Mesenchymal stem cell (in vitro differentiated cells and primary cell): ENCODE results near the gene POF1B.
"Not testable (repeated sequence)": the region's sequence is repeated elsewhere in the genome, so short reads cannot be mapped to it uniquely, and the experiment has no call there.

Experiments
- DNase-seq: peaks from one replicate; pipeline ENCODE4 v3.0.0-alpha.2; 2013
- H2AFZ ChIP-seq: one replicate; pipeline ENCODE4 v1.6.1; 2013; ENCODE audit warnings: low read depth, mild to moderate bottlenecking, control low read depth, inconsistent platforms, low read length, moderate library complexity
- H2AK5ac ChIP-seq: 2 replicates; pipeline ENCODE4 v1.6.1; 2013; ENCODE audit warnings: low read length, moderate library complexity, mild to moderate bottlenecking, inconsistent platforms; ENCODE audit not compliant: severe bottlenecking
- H2BK120ac ChIP-seq: one replicate; pipeline ENCODE4 v1.6.1; 2013; ENCODE audit warnings: low read depth, mild to moderate bottlenecking, inconsistent platforms, low read length, moderate library complexity
- H2BK12ac ChIP-seq, 2 experiments: one replicate each; pipeline ENCODE4 v1.6.1; 2013; ENCODE audit warnings: inconsistent platforms in 2 of 2, low read length in 2 of 2, mild to moderate bottlenecking in 2 of 2, moderate library complexity in 2 of 2, control low read depth in 1 of 2
- H2BK15ac ChIP-seq: one replicate; pipeline ENCODE4 v1.6.1; 2013; ENCODE audit warnings: mild to moderate bottlenecking, low read depth, inconsistent platforms; ENCODE audit not compliant: poor library complexity, severe bottlenecking
- H2BK5ac ChIP-seq: 2 replicates; pipeline ENCODE4 v1.6.1; 2013; ENCODE audit warnings: low read depth, mild to moderate bottlenecking, low read length, control low read depth, inconsistent platforms; ENCODE audit not compliant: poor library complexity, severe bottlenecking
- H3K14ac ChIP-seq, 2 experiments: one replicate each; pipeline ENCODE4 v1.6.1; 2013; ENCODE audit warnings: inconsistent platforms in 2 of 2, low read length in 2 of 2, control low read depth in 1 of 2, mild to moderate bottlenecking in 1 of 2, moderate library complexity in 1 of 2
- H3K18ac ChIP-seq, 2 experiments: one replicate each; pipeline ENCODE4 v1.6.1; 2013; ENCODE audit warnings: inconsistent platforms in 2 of 2, low read length in 2 of 2, control low read depth in 1 of 2, low read depth in 1 of 2, mild to moderate bottlenecking in 1 of 2
- H3K23ac ChIP-seq, 2 experiments: one replicate each; pipeline ENCODE4 v1.6.1; 2013; ENCODE audit warnings: inconsistent platforms in 2 of 2, low read length in 2 of 2, mild to moderate bottlenecking in 2 of 2, moderate library complexity in 2 of 2, control low read depth in 1 of 2
- H3K27ac ChIP-seq: 2 replicates; pipeline ENCODE4 v1.5.1; 2013; ENCODE audit warnings: mild to moderate bottlenecking, moderate library complexity, low read length, control low read depth, inconsistent platforms; ENCODE audit not compliant: poor library complexity, severe bottlenecking
- H3K27me3 ChIP-seq, 2 experiments: 2 replicates each; pipeline versions ENCODE4 v1.6.1 to v1.7.0; 2013; ENCODE audit warnings: low read length in 2 of 2, mild to moderate bottlenecking in 2 of 2, moderate library complexity in 2 of 2, control low read depth in 1 of 2, inconsistent platforms in 1 of 2; ENCODE audit not compliant: control insufficient read depth in 1 of 2, insufficient read depth in 1 of 2
- H3K36me3 ChIP-seq, 2 experiments: 2 replicates each; pipeline versions ENCODE4 v1.6.1 to v1.7.0; 2013; ENCODE audit warnings: low read length in 2 of 2, control low read depth in 1 of 2, inconsistent platforms in 1 of 2, low read depth in 1 of 2, mild to moderate bottlenecking in 1 of 2; ENCODE audit not compliant: insufficient read depth in 2 of 2, control insufficient read depth in 1 of 2
- H3K4ac ChIP-seq, 2 experiments: one replicate each; pipeline ENCODE4 v1.6.1; 2013; ENCODE audit warnings: inconsistent platforms in 2 of 2, low read length in 2 of 2, mild to moderate bottlenecking in 2 of 2, moderate library complexity in 2 of 2, control low read depth in 1 of 2, low read depth in 1 of 2
- H3K4me1 ChIP-seq: 2 replicates; pipeline ENCODE4 v1.6.1; 2013; ENCODE audit warnings: low read depth, low read length, control low read depth; ENCODE audit not compliant: control insufficient read depth, insufficient read depth
- H3K4me2 ChIP-seq: 2 replicates; pipeline ENCODE4 v1.6.1; 2013; ENCODE audit warnings: low read length, mild to moderate bottlenecking, inconsistent platforms; ENCODE audit not compliant: poor library complexity, severe bottlenecking
- H3K4me3 ChIP-seq, 2 experiments: 2 replicates each; pipeline versions ENCODE4 v1.5.1 to v1.7.0; 2013; ENCODE audit warnings: low read length in 2 of 2, mild to moderate bottlenecking in 2 of 2, control low read depth in 1 of 2, low read depth in 1 of 2; ENCODE audit not compliant: insufficient read depth in 1 of 2
- H3K79me1 ChIP-seq: replicated peaks from 2 replicates; pipeline ENCODE4 v1.6.1; 2013; ENCODE audit warnings: mild to moderate bottlenecking, control low read depth, low read length, inconsistent platforms; ENCODE audit not compliant: poor library complexity, severe bottlenecking
- H3K9ac ChIP-seq: 2 replicates; pipeline ENCODE4 v1.7.0; 2013; ENCODE audit warnings: mild to moderate bottlenecking, low read length, moderate library complexity
- H3K9me3 ChIP-seq: 2 replicates; pipeline ENCODE4 v1.7.0; 2013; ENCODE audit warnings: mild to moderate bottlenecking, low read length; ENCODE audit not compliant: control insufficient read depth
- H4K8ac ChIP-seq: one replicate; pipeline ENCODE4 v1.6.1; 2013; ENCODE audit warnings: inconsistent platforms, mild to moderate bottlenecking, low read length, moderate library complexity
- H4K91ac ChIP-seq: one replicate; pipeline ENCODE4 v1.6.1; 2013; ENCODE audit warnings: mild to moderate bottlenecking, low read length, inconsistent platforms
- WGBS: methylation state at CpG from one replicate; pipeline ENCODE4 v1.1.7; 2013; ENCODE audit warnings: mixed read lengths; 5-methylcytosine and 5-hydroxymethylcytosine counted together

Gene POF1B

GRCh38 chrX:85326234-85327059 lies 53.0 kb downstream of the POF1B start:
- Histone ChIP-seq H3K14ac (no peak overlapping the region), H3K79me1 (no peaks in the 10 kb centered on the region), H2BK120ac (no peak overlapping the region), H3K4me1 (no peaks in the 10 kb centered on the region), H2AFZ (no peak overlapping the region), H3K9ac (no peak overlapping the region), H3K4me2 (no peak overlapping the region), H3K36me3 (no peaks in the 10 kb centered on the region), H2AK5ac (no peak overlapping the region), H3K18ac (no peak overlapping the region), H3K23ac (no peak overlapping the region), H2BK12ac (no peak overlapping the region), H2BK5ac (no peak overlapping the region), H2BK15ac (no peak overlapping the region), H3K27me3 (no peaks in the 10 kb centered on the region), H4K91ac (no peak overlapping the region), H3K27ac (no peak overlapping the region), H3K9me3 (no peaks in the 10 kb centered on the region), H3K4me3 (no peak overlapping the region), H4K8ac (no peak overlapping the region), H3K4ac (no peak overlapping the region)
- no peak for DNase-seq
- WGBS, result 92% methylated on average over 24 of the region's 29 CpGs

- H2BK12ac ChIP-seq, DNase-seq, H2AK5ac ChIP-seq, H2BK5ac ChIP-seq, H3K27ac ChIP-seq, H3K36me3 ChIP-seq, H3K9me3 ChIP-seq, H2BK15ac ChIP-seq, H3K79me1 ChIP-seq, H4K8ac ChIP-seq, H4K91ac ChIP-seq, H2BK120ac ChIP-seq, H3K9ac ChIP-seq, H3K18ac ChIP-seq, H3K4me2 ChIP-seq, H3K4me3 ChIP-seq, H3K4ac ChIP-seq, H2AFZ ChIP-seq, H3K27me3 ChIP-seq, H3K23ac ChIP-seq, H3K14ac ChIP-seq, H3K4me1 ChIP-seq: not testable (repeated sequence)
- WGBS, result 100% methylated on average over 1 of the region's 2 CpGs
Measured at GRCh38 chrX:85311348-85311747, 68.1 kb downstream of the POF1B start.

- H2BK12ac ChIP-seq, result no peak overlapping the region
- WGBS, result 100% methylated on average over 1 of the region's 2 CpGs
- no peak overlapping the region for H3K9ac ChIP-seq
- no peak overlapping the region for H3K23ac ChIP-seq
- no peak overlapping the region for H2AFZ ChIP-seq
- H3K79me1 ChIP-seq, result no peaks in the 10 kb centered on the region
- H3K18ac ChIP-seq, result no peak overlapping the region
- no peak overlapping the region for H3K4me3 ChIP-seq
- no peak overlapping the region for H3K4ac ChIP-seq
- no peak overlapping the region for H4K8ac ChIP-seq
- H2BK120ac ChIP-seq, result no peak overlapping the region
- H3K14ac ChIP-seq, result no peak overlapping the region
- no peak overlapping the region for H2BK15ac ChIP-seq
- H3K36me3 ChIP-seq, result no peaks in the 10 kb centered on the region
- H4K91ac ChIP-seq, result no peak overlapping the region
- no peak for DNase-seq
- H2AK5ac ChIP-seq, result no peak overlapping the region
- no peak overlapping the region for H2BK5ac ChIP-seq
- peaks cover 3% of the 10 kb centered on the region for H3K9me3 ChIP-seq
- H3K27me3 ChIP-seq, result no peaks in the 10 kb centered on the region
- no peaks in the 10 kb centered on the region for H3K4me1 ChIP-seq
- no peak overlapping the region for H3K4me2 ChIP-seq
- no peak overlapping the region for H3K27ac ChIP-seq
Measured at GRCh38 chrX:85309717-85310116, 69.7 kb downstream of the POF1B start.

- H4K8ac ChIP-seq, result no peak overlapping the region
Measured at GRCh38 chrX:85303544-85303943, 75.9 kb downstream of the POF1B start.

More at GRCh38 chrX:85303544-85303943, 75.9 kb downstream of the POF1B start:
- Histone ChIP-seq H2BK5ac (no peak overlapping the region), H2BK15ac (no peak overlapping the region), H3K4ac (no peak overlapping the region), H3K27ac (no peak overlapping the region), H2BK12ac (no peak overlapping the region), H3K14ac (no peak overlapping the region), H3K27me3 (no peaks in the 10 kb centered on the region), H3K36me3 (no peaks in the 10 kb centered on the region), H2AK5ac (no peak overlapping the region), H3K9me3 (peaks cover 5% of the 10 kb centered on the region), H3K18ac (no peak overlapping the region), H3K4me2 (no peak overlapping the region), H3K4me1 (no peaks in the 10 kb centered on the region), H3K9ac (no peak overlapping the region), H3K23ac (no peak overlapping the region), H3K4me3 (no peak overlapping the region), H2AFZ (no peak overlapping the region), H3K79me1 (no peaks in the 10 kb centered on the region), H4K91ac (no peak overlapping the region), H2BK120ac (no peak overlapping the region)
- DNase-seq, result no peak
- WGBS, result no CpG with 5 or more reads among the region's 3 CpGs
